Mucosa of rectum (tissue), 2 donors: ENCODE measurements around the gene KNDC1.

Experiments used
- H3K27ac ChIP-seq, 2 donors: one replicate each; pipeline ENCODE4 v1.7.0; 2013; ENCODE audit warnings: inconsistent platforms in 2 of 2, low read depth in 2 of 2, low read length in 2 of 2
- H3K27me3 ChIP-seq, 2 donors: one replicate each; pipeline ENCODE4 v1.7.0; 2013; ENCODE audit warnings: low read length in 2 of 2; ENCODE audit not compliant: control insufficient read depth in 2 of 2, insufficient read depth in 2 of 2
- H3K36me3 ChIP-seq, 2 donors: one replicate each; pipeline ENCODE4 v1.7.0; 2013; ENCODE audit warnings: low read length in 2 of 2; ENCODE audit not compliant: control insufficient read depth in 2 of 2, insufficient read depth in 2 of 2
- H3K4me1 ChIP-seq, 2 donors: one replicate each; pipeline ENCODE4 v1.7.0; 2013; ENCODE audit warnings: low read length in 2 of 2, mild to moderate bottlenecking in 1 of 2; ENCODE audit not compliant: control insufficient read depth in 2 of 2, insufficient read depth in 2 of 2
- H3K4me3 ChIP-seq, 2 donors: one replicate each; pipeline ENCODE4 v1.7.0; 2013; ENCODE audit warnings: low read length in 2 of 2
- H3K9ac ChIP-seq, 2 donors: one replicate each; pipeline ENCODE4 v1.7.0; 2013; ENCODE audit warnings: low read length in 2 of 2, low read depth in 1 of 2, mild to moderate bottlenecking in 1 of 2
- H3K9me3 ChIP-seq, 2 donors: one replicate each; pipeline ENCODE4 v1.7.0; 2013; ENCODE audit warnings: low read length in 2 of 2; ENCODE audit not compliant: control insufficient read depth in 2 of 2
- donor health status: healthy.
- donor health status: Normal muscosa, but diverticular disease.

The KNDC1 gene

GRCh38 chr10:133201948-133202725 lies 42.1 kb downstream of the KNDC1 start:
- H3K27ac ChIP-seq = no peak overlapping the region
- no peaks in the 10 kb centered on the region for H3K4me1 ChIP-seq
- no peaks in the 10 kb centered on the region for H3K9me3 ChIP-seq
- no peaks in the 10 kb centered on the region for H3K27me3 ChIP-seq
- H3K4me3 ChIP-seq = no peak overlapping the region
- H3K9ac ChIP-seq = no peak overlapping the region
- H3K36me3 ChIP-seq = no peaks in the 10 kb centered on the region

- H3K4me3 ChIP-seq = no peak overlapping the region
- H3K27ac ChIP-seq = no peak overlapping the region
- H3K36me3 ChIP-seq = no peaks in the 10 kb centered on the region
- H3K9me3 ChIP-seq = no peaks in the 10 kb centered on the region
- no peaks in the 10 kb centered on the region for H3K4me1 ChIP-seq
- no peaks in the 10 kb centered on the region for H3K27me3 ChIP-seq
- no peak overlapping the region for H3K9ac ChIP-seq
Observed at GRCh38 chr10:133202778-133203651, 43.0 kb downstream of the KNDC1 start.

- Histone ChIP-seq H3K27me3 (no peaks in the 10 kb centered on the region), H3K27ac (no peak overlapping the region), H3K4me3 (no peak overlapping the region), H3K9ac (no peak overlapping the region), H3K9me3 (no peaks in the 10 kb centered on the region), H3K36me3 (no peaks in the 10 kb centered on the region), H3K4me1 (no peaks in the 10 kb centered on the region)
Observed at GRCh38 chr10:133203652-133204195, 43.7 kb downstream of the KNDC1 start.

GRCh38 chr10:133204226-133205015 lies 44.4 kb downstream of the KNDC1 start:
- Histone ChIP-seq H3K27me3 (no peaks in the 10 kb centered on the region), H3K4me3 (no peak overlapping the region), H3K36me3 (no peaks in the 10 kb centered on the region), H3K9me3 (no peaks in the 10 kb centered on the region), H3K27ac (no peak overlapping the region), H3K9ac (no peak overlapping the region), H3K4me1 (no peaks in the 10 kb centered on the region)

- Histone ChIP-seq H3K27ac (no peak overlapping the region), H3K4me1 (no peaks in the 10 kb centered on the region), H3K27me3 (no peaks in the 10 kb centered on the region), H3K4me3 (no peak overlapping the region), H3K36me3 (no peaks in the 10 kb centered on the region), H3K9me3 (no peaks in the 10 kb centered on the region), H3K9ac (no peak overlapping the region)
Observed at GRCh38 chr10:133205146-133205545, 45.1 kb downstream of the KNDC1 start.

GRCh38 chr10:133206356-133207040 lies 46.5 kb downstream of the KNDC1 start:
- Histone ChIP-seq H3K27me3 (no peaks in the 10 kb centered on the region), H3K36me3 (no peaks in the 10 kb centered on the region), H3K4me3 (no peak overlapping the region), H3K9ac (no peak overlapping the region), H3K27ac (no peak overlapping the region), H3K4me1 (no peaks in the 10 kb centered on the region), H3K9me3 (no peaks in the 10 kb centered on the region)

- H3K4me1 ChIP-seq = no peaks in the 10 kb centered on the region
Observed at GRCh38 chr10:133207041-133207600, 47.1 kb downstream of the KNDC1 start.

GRCh38 chr10:133207627-133208026 lies 47.6 kb downstream of the KNDC1 start:
- no peak overlapping the region for H3K9ac ChIP-seq
- no peak overlapping the region for H3K4me3 ChIP-seq
- no peaks in the 10 kb centered on the region for H3K27me3 ChIP-seq
- H3K9me3 ChIP-seq = no peaks in the 10 kb centered on the region
- H3K27ac ChIP-seq = no peak overlapping the region
- H3K36me3 ChIP-seq = no peaks in the 10 kb centered on the region
- no peaks in the 10 kb centered on the region for H3K4me1 ChIP-seq

More at GRCh38 chr10:133207041-133207600, 47.1 kb downstream of the KNDC1 start:
- no peak overlapping the region for H3K9ac ChIP-seq
- H3K4me3 ChIP-seq = no peak overlapping the region
- H3K9me3 ChIP-seq = no peaks in the 10 kb centered on the region
- no peaks in the 10 kb centered on the region for H3K27me3 ChIP-seq
- H3K36me3 ChIP-seq = no peaks in the 10 kb centered on the region
- H3K27ac ChIP-seq = no peak overlapping the region

GRCh38 chr10:133208466-133208865 lies 48.4 kb downstream of the KNDC1 start:
- Histone ChIP-seq H3K9ac (no peak overlapping the region), H3K27me3 (no peaks in the 10 kb centered on the region), H3K9me3 (no peaks in the 10 kb centered on the region), H3K4me3 (no peak overlapping the region), H3K27ac (no peak overlapping the region), H3K4me1 (no peaks in the 10 kb centered on the region), H3K36me3 (no peaks in the 10 kb centered on the region)
